Measurements from ENCODE around the gene SLC25A15.
"Not testable (repeated sequence)": the region's sequence is repeated elsewhere in the genome, so short reads cannot be mapped to it uniquely, and the experiment has no call there.

SLC25A15 gene

GRCh38 chr13:40814803-40815202 lies 25.4 kb downstream of the SLC25A15 start:
- no peak for DNase-seq

GRCh38 chr13:40818926-40819325 lies 29.5 kb downstream of the SLC25A15 start:
- no peak for DNase-seq

GRCh38 chr13:40819797-40820315 lies 30.4 kb downstream of the SLC25A15 start:
- no peak for DNase-seq

DNA sequence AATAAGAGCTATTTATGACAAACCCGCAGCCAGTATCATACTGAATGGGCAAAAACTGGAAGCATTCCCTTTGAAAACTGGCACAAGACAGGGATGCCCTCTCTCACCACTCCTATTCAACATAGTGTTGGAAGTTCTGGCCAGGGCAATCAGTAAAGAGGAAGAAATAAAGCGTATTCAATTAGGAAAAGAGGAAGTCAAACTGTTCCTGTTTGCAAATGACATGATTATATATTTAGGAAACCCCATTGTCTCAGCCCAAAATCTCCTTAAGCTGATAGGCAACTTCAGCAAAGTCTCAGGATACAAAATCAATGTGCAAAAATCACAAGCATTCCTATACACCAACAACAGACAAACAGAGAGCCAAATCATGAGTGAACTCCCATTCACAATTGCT lies 50.3 kb downstream of the SLC25A15 start:
- not testable (repeated sequence) for DNase-seq

GRCh38 chr13:40840955-40841354 lies 51.5 kb downstream of the SLC25A15 start:
- DNase-seq: not testable (repeated sequence)
